Muscle of leg (tissue), 11 donors: Measurements from ENCODE around the gene NSDHL. TPM values are rescaled to one million over a fixed set of nuclear protein-coding genes. Genes with fewer than 3 reads are reported as not detected.

Experiments used
- DNase-seq: peaks from one replicate; pipeline ENCODE4 v3.0.0; 2013
- H3K27ac ChIP-seq: one replicate; pipeline ENCODE4 v1.5.1; 2013; ENCODE audit warnings: mild to moderate bottlenecking, low read length, control low read depth
- H3K27me3 ChIP-seq: one replicate; pipeline ENCODE4 v1.6.1; 2013; ENCODE audit warnings: low read length; ENCODE audit not compliant: control insufficient read depth, insufficient read depth
- H3K36me3 ChIP-seq: one replicate; pipeline ENCODE4 v1.6.1; 2013; ENCODE audit warnings: low read length; ENCODE audit not compliant: control insufficient read depth, insufficient read depth
- H3K4me1 ChIP-seq: one replicate; pipeline ENCODE4 v1.6.1; 2013; ENCODE audit warnings: low read length; ENCODE audit not compliant: control insufficient read depth, insufficient read depth
- H3K4me3 ChIP-seq: one replicate; pipeline ENCODE4 v1.5.1; 2013; ENCODE audit warnings: low read length, control low read depth
- H3K9me3 ChIP-seq: replicated peaks from 2 replicates; pipeline ENCODE4 v1.6.1; 2013; ENCODE audit warnings: low read depth, low read length; ENCODE audit not compliant: control insufficient read depth
- WGBS: methylation state at CpG from one replicate; pipeline ENCODE4 v1.1.5; 2013; ENCODE audit warnings: missing lambda C conversion rate; ENCODE audit not compliant: insufficient coverage; 5-methylcytosine and 5-hydroxymethylcytosine counted together
- polyA plus RNA-seq, 8 donors: library from polyadenylated mRNA; unstranded; fragments of 120-200 nt; gene quantifications; one replicate each; pipeline versions ENCODE4 v1.2.1 to v1.2.3, GENCODE V29; 2013; ENCODE audit warnings: inconsistent platforms in 1 of 8, low replicate concordance in 1 of 8; ENCODE audit not compliant: insufficient read length in 8 of 8, insufficient read depth in 1 of 8
- total RNA-seq: library from RNA; stranded (reverse); fragments of 120-200 nt; gene quantifications from one replicate; pipeline ENCODE4 v1.2.4, GENCODE V29; 2013

NSDHL gene
- total and polyA plus RNA-seq, 9 donors: 6.8 to 18.1 (median 13.5) TPM

- H3K27me3 ChIP-seq: peaks cover 14% of the 10 kb centered on the region
- DNase-seq: no peak
- H3K27ac ChIP-seq: no peak overlapping the region
- WGBS: 60% methylated on average over 2 of the region's 5 CpGs
- H3K4me3 ChIP-seq: no peak overlapping the region
- no peaks in the 10 kb centered on the region for H3K4me1 ChIP-seq
- no peaks in the 10 kb centered on the region for H3K9me3 ChIP-seq
- H3K36me3 ChIP-seq: no peaks in the 10 kb centered on the region
These were observed 12.5 kb upstream of the NSDHL start for GRCh38 chrX:152818356-152818755.

- no CpG with 5 or more reads among the region's 2 CpGs for WGBS
These were observed 11.6 kb upstream of the NSDHL start for GRCh38 chrX:152819266-152819665.

GRCh38 chrX:152819732-152820131 lies 11.1 kb upstream of the NSDHL start:
- Histone ChIP-seq H3K4me1 (no peaks in the 10 kb centered on the region), H3K4me3 (no peak overlapping the region), H3K9me3 (no peaks in the 10 kb centered on the region), H3K36me3 (no peaks in the 10 kb centered on the region), H3K27ac (no peak overlapping the region), H3K27me3 (peaks cover 23% of the 10 kb centered on the region)
- WGBS: 60% methylated on average over 1 of the region's 7 CpGs
- no peak for DNase-seq

More at GRCh38 chrX:152819266-152819665, 11.6 kb upstream of the NSDHL start:
- H3K4me1 ChIP-seq: no peaks in the 10 kb centered on the region
- DNase-seq: no peak
- H3K36me3 ChIP-seq: no peaks in the 10 kb centered on the region
- H3K4me3 ChIP-seq: no peak overlapping the region
- no peaks in the 10 kb centered on the region for H3K9me3 ChIP-seq
- H3K27ac ChIP-seq: no peak overlapping the region
- H3K27me3 ChIP-seq: peaks cover 19% of the 10 kb centered on the region

- DNase-seq: no peak
- Histone ChIP-seq H3K27me3 (peaks cover 28% of the 10 kb centered on the region), H3K36me3 (no peaks in the 10 kb centered on the region), H3K9me3 (no peaks in the 10 kb centered on the region), H3K4me1 (no peaks in the 10 kb centered on the region), H3K27ac (no peak overlapping the region), H3K4me3 (no peak overlapping the region)
- WGBS: no CpG with 5 or more reads among the region's 3 CpGs
These were observed 9.6 kb upstream of the NSDHL start for GRCh38 chrX:152821145-152821765.

- Histone ChIP-seq H3K27me3 (peaks cover 27% of the 10 kb centered on the region), H3K4me1 (no peaks in the 10 kb centered on the region), H3K9me3 (no peaks in the 10 kb centered on the region), H3K27ac (no peak overlapping the region), H3K4me3 (no peak overlapping the region), H3K36me3 (no peaks in the 10 kb centered on the region)
- WGBS: 74% methylated on average over 3 of the region's 6 CpGs
- DNase-seq: no peak
These were observed 8.3 kb upstream of the NSDHL start for GRCh38 chrX:152822383-152823086.

GRCh38 chrX:152823657-152824056 lies 7.2 kb upstream of the NSDHL start:
- peaks cover 23% of the 10 kb centered on the region for H3K27me3 ChIP-seq
- no peak for DNase-seq
- H3K36me3 ChIP-seq: peaks cover 6% of the 10 kb centered on the region
- H3K27ac ChIP-seq: no peak overlapping the region
- no peak overlapping the region for H3K4me3 ChIP-seq
- no peaks in the 10 kb centered on the region for H3K4me1 ChIP-seq
- no peaks in the 10 kb centered on the region for H3K9me3 ChIP-seq
- WGBS: 56% methylated on average over 6 of the region's 6 CpGs

GRCh38 chrX:152824841-152825374 lies 6.0 kb upstream of the NSDHL start:
- Histone ChIP-seq H3K27ac (no peak overlapping the region), H3K9me3 (no peaks in the 10 kb centered on the region), H3K4me3 (no peak overlapping the region), H3K27me3 (peaks cover 23% of the 10 kb centered on the region), H3K36me3 (peaks cover 8% of the 10 kb centered on the region), H3K4me1 (no peaks in the 10 kb centered on the region)
- no peak for DNase-seq
- 55% methylated on average over 6 of the region's 7 CpGs for WGBS

- H3K27ac ChIP-seq: peak overlapping the region; percentile 7
- peak overlapping the region; percentile 68 for H3K4me3 ChIP-seq
- 49% methylated on average over 6 of the region's 10 CpGs for WGBS
- H3K27me3 ChIP-seq: no peaks in the 10 kb centered on the region
- peaks cover 18% of the 10 kb centered on the region for H3K36me3 ChIP-seq
- peaks cover 10% of the 10 kb centered on the region for H3K4me1 ChIP-seq
- no peaks in the 10 kb centered on the region for H3K9me3 ChIP-seq
- DNase-seq: no peak
These were observed 528 bp downstream of the NSDHL start for GRCh38 chrX:152831391-152831790.

- no peaks in the 10 kb centered on the region for H3K27me3 ChIP-seq
- no peak overlapping the region for H3K27ac ChIP-seq
- H3K4me3 ChIP-seq: no peak overlapping the region
- WGBS: 87% methylated on average over 3 of the region's 5 CpGs
- DNase-seq: no peak
- H3K9me3 ChIP-seq: no peaks in the 10 kb centered on the region
- peaks cover 10% of the 10 kb centered on the region for H3K4me1 ChIP-seq
- H3K36me3 ChIP-seq: peaks cover 18% of the 10 kb centered on the region
These were observed 1.7 kb downstream of the NSDHL start for GRCh38 chrX:152832520-152832919.

- H3K4me3 ChIP-seq: no peak overlapping the region
- no peak overlapping the region for H3K27ac ChIP-seq
- no peaks in the 10 kb centered on the region for H3K9me3 ChIP-seq
- H3K4me1 ChIP-seq: peaks cover 10% of the 10 kb centered on the region
- no peak for DNase-seq
- WGBS: 93% methylated on average over 3 of the region's 4 CpGs
- peaks cover 15% of the 10 kb centered on the region for H3K36me3 ChIP-seq
- H3K27me3 ChIP-seq: no peaks in the 10 kb centered on the region
These were observed 2.5 kb downstream of the NSDHL start for GRCh38 chrX:152833378-152833777.
